Breast epithelium (tissue), 3 donors: ENCODE results near the gene PRDM11.

Source experiments
- POLR2A ChIP-seq: fragments of 450-650 bp; IDR thresholded peaks from one replicate; pipeline ENCODE4 v1.6.1; 2016; ENCODE audit warnings: antibody characterized with exemption, mild to moderate bottlenecking, moderate library complexity
- TF ChIP-seq, protein P1 (sequence below), 3 donors: fragments of 450-650 bp; IDR thresholded peaks; one replicate each; pipeline ENCODE4 v1.5.1; 2016 to 2017; ENCODE audit warnings: antibody characterized with exemption in 3 of 3, mild to moderate bottlenecking in 3 of 3, moderate library complexity in 3 of 3

DNA sequence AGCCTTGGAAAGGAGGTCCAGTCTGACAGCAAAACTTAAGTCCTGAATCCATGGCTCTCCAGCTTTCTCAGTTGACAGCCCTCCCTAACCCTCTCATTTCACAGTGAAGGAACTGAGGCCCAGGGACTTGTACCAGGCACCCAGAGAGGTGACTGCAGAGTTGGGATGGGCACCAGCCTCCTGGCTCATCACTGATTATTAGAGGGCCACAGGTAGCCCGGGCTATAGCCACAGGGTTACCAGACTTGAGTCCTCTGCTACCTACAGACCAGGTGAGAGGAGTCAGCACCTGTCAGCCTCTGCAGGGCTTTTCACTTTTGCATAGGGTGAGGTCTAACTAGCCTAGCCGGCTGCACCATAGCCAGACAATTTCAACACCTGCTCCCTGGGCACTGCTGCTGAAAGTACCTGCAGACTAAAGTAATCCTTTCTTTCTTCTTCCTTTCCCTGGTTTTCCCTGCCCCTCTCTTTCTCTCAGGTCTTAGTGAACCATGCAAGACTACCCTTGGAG, 102.1 kb downstream of the PRDM11 start:
- TF ChIP-seq, protein P1, sequence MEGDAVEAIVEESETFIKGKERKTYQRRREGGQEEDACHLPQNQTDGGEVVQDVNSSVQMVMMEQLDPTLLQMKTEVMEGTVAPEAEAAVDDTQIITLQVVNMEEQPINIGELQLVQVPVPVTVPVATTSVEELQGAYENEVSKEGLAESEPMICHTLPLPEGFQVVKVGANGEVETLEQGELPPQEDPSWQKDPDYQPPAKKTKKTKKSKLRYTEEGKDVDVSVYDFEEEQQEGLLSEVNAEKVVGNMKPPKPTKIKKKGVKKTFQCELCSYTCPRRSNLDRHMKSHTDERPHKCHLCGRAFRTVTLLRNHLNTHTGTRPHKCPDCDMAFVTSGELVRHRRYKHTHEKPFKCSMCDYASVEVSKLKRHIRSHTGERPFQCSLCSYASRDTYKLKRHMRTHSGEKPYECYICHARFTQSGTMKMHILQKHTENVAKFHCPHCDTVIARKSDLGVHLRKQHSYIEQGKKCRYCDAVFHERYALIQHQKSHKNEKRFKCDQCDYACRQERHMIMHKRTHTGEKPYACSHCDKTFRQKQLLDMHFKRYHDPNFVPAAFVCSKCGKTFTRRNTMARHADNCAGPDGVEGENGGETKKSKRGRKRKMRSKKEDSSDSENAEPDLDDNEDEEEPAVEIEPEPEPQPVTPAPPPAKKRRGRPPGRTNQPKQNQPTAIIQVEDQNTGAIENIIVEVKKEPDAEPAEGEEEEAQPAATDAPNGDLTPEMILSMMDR (IDR thresholded peaks at IDR 0.05) = no peak
- TF ChIP-seq POLR2A = no peak
